HUES6 (cell line): ENCODE results near the gene TIMELESS.

ENCODE experiments used
- H3K27ac ChIP-seq: 2 replicates; pipeline ENCODE4 v1.7.0; 2013; ENCODE audit warnings: low read depth, mild to moderate bottlenecking, low read length, inconsistent platforms
- H3K27me3 ChIP-seq: 2 replicates; pipeline ENCODE4 v1.6.1; 2013; ENCODE audit warnings: low read length; ENCODE audit not compliant: control insufficient read depth, insufficient read depth
- H3K36me3 ChIP-seq: 2 replicates; pipeline ENCODE4 v1.6.1; 2013; ENCODE audit warnings: low read length; ENCODE audit not compliant: control insufficient read depth, insufficient read depth
- H3K4me1 ChIP-seq: 2 replicates; pipeline ENCODE4 v1.6.1; 2013; ENCODE audit warnings: low read length; ENCODE audit not compliant: control insufficient read depth, insufficient read depth
- H3K4me3 ChIP-seq: 2 replicates; pipeline ENCODE4 v1.5.1; 2013; ENCODE audit warnings: low read depth, low read length
- H3K9ac ChIP-seq: one replicate; pipeline ENCODE4 v1.6.1; 2013; ENCODE audit warnings: mild to moderate bottlenecking, low read length
- H3K9me3 ChIP-seq: 2 replicates; pipeline ENCODE4 v1.6.1; 2013; ENCODE audit warnings: low read depth, low read length; ENCODE audit not compliant: control insufficient read depth, insufficient read depth

The TIMELESS gene

DNA sequence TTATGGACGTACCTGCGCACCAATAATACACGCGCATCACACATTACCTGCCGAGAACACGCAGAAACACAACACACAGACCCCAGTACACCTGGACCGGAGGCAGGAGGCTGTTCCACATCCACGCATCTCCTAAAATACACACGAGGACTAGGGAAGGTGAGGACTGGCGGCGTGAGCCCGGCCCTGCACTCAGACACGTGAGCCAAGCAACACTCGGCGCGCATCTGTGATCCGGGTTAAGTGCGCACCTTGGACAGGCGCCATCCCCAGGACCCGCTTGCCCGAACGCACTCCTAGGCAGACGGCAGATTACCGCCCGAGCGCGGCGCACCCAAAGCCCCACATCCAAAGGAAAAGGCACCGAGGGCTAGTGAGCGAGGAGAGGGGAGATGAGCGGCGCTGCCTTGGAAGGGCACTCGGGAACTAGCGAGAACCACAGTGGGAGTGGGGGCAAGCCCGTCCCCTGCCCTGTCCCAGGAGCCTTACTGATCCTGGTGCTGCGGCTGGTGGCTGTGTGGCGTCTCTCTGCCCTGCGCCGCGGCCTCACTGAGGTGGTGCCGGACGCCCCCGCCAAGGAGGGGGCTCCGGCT is 38.3 kb upstream of the TIMELESS start:
- Histone ChIP-seq H3K4me3 (peak overlapping the region; percentile 78), H3K27me3 (peaks cover 55% of the 10 kb centered on the region), H3K27ac (no peak overlapping the region), H3K36me3 (no peaks in the 10 kb centered on the region), H3K9me3 (peaks cover 4% of the 10 kb centered on the region; the same call in 1 of the 2 replicates), H3K9ac (peak overlapping the region; percentile 51), H3K4me1 (no peaks in the 10 kb centered on the region)

DNA sequence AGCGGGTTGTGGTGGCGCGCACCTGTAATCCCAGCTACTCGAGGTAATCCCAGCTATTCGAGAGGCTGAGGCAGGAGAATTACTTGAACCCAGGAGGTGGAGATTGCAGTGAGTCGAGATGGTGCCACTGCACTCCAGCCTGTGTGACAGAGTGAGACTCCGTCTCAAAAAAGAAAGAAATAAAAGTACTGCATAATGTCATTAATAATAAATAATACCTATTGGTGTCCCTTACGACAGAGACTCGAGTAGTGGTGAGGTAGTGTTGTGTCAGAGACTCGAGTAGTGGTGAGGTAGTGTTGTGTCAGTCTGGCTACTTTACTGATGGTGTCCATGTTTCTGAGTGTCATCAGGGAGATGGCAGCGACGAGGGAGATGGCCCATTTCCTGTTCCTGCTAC is 37.5 kb upstream of the TIMELESS start:
- Histone ChIP-seq H3K27me3 (peaks cover 55% of the 10 kb centered on the region), H3K4me1 (no peaks in the 10 kb centered on the region), H3K27ac (no peak overlapping the region), H3K4me3 (peak overlapping the region; percentile 78), H3K36me3 (no peaks in the 10 kb centered on the region), H3K9me3 (peaks cover 2% of the 10 kb centered on the region; the same call in 1 of the 2 replicates), H3K9ac (no peak overlapping the region)

DNA sequence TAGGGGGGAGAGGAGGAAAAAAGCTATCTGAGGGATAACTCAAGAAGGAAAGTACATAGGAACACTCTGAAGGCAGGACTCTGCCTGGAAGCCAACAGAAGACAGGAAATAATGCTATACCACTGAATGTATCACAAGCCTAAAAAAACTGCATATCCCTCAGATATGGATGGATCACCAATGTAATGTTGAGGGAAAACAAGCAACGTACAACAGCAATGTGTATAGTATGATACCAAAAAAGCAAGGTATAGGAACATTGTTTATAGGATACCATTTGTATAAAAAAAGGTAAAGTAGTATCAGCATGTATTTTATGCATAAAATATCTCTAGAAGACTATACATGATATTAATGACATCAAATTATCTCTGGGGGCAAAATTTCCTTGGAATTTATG is 35.3 kb upstream of the TIMELESS start:
- Histone ChIP-seq H3K4me1 (no peaks in the 10 kb centered on the region), H3K27me3 (peaks cover 37% of the 10 kb centered on the region), H3K27ac (no peak overlapping the region), H3K36me3 (no peaks in the 10 kb centered on the region), H3K9me3 (no peaks in the 10 kb centered on the region; the same call in 1 of the 2 replicates), H3K9ac (no peak overlapping the region), H3K4me3 (no peak overlapping the region)

DNA sequence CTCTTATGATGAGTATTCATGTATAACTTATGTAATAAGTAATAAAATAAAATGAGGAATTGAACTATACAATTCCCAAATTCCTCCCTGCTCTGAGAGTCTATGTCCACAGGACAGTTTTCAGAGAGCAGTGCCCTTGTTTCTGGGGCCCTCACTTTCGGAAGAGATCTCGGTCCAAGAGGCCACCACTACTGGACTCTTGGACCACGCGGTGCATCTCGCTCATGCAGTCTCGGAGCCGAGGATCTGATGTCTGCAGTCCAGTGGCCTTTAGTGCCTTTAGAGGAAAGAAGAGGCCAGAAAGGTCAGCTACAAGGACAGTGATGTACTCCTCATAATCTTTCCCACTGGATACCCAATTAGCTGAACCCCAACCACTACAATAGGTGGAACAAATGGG is 30.4 kb upstream of the TIMELESS start:
- Histone ChIP-seq H3K9me3 (no peaks in the 10 kb centered on the region), H3K4me3 (no peak overlapping the region), H3K9ac (no peak overlapping the region), H3K27me3 (no peaks in the 10 kb centered on the region; the same call in 1 of the 2 replicates), H3K36me3 (no peaks in the 10 kb centered on the region; the same call in 1 of the 2 replicates), H3K27ac (no peak overlapping the region), H3K4me1 (no peaks in the 10 kb centered on the region)

DNA sequence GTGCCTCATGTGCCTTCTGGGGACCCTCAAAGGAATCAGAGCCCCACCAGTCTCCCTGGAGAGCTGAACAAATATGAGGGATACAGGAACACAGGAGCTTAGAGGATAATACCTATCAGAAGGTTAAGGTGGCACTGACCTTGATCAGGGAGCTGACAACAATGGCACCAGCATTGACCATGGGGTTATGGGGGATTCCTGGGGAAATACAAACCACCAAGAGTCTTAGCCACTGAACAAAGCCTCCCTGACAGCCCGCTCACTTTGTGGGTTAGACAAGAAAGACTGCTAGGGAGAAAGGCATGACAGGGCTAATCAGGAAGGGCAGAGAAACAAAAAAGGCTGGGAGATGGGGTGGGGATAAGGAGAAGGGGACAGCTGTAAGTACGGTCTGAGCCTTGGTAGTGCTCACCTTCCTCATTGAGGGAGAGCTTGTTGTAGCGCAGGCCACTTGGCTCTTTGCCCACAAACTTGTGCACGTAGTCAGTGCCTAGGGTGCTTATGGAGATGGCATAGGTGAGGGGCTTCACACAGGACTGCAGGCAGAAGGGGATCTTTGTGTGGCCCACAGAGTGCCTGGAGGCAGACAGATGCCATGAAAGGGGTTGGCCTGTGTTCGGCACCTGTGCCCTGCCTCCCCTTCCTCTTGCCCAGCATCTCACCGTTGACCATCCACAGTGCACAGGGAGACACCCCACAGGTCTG is 28.4 kb upstream of the TIMELESS start:
- Histone ChIP-seq H3K4me3 (no peak overlapping the region), H3K27me3 (no peaks in the 10 kb centered on the region), H3K27ac (no peak overlapping the region), H3K36me3 (peaks cover 11% of the 10 kb centered on the region), H3K9me3 (no peaks in the 10 kb centered on the region), H3K4me1 (no peaks in the 10 kb centered on the region), H3K9ac (no peak overlapping the region)

DNA sequence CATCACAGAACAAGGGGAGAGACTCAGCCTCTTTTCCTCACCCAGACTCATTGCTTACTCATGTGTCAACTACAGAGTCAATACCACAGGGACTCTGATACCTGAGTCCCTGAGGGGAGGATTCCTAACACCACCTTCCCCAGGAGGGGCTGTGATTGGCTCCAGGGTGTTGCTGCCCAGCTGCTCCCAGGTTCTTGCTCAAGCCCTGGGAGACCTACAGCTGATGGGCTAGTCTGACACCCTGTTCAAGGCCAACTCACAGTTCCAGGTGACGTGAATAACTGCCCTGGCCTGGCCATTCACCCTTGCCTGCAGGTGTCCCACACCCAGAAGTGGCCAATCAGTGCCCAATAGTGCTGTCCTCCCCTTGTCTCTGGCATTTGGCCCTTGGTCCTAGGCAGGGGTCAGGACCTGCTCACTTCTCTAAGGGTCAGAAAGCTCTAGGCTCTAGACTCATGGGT is 27.8 kb upstream of the TIMELESS start:
- no peak overlapping the region for H3K27ac ChIP-seq
- H3K27me3 ChIP-seq = no peaks in the 10 kb centered on the region
- H3K36me3 ChIP-seq = peaks cover 17% of the 10 kb centered on the region
- H3K4me1 ChIP-seq = no peaks in the 10 kb centered on the region
- H3K9me3 ChIP-seq = no peaks in the 10 kb centered on the region
- no peak overlapping the region for H3K9ac ChIP-seq
- H3K4me3 ChIP-seq = no peak overlapping the region

DNA sequence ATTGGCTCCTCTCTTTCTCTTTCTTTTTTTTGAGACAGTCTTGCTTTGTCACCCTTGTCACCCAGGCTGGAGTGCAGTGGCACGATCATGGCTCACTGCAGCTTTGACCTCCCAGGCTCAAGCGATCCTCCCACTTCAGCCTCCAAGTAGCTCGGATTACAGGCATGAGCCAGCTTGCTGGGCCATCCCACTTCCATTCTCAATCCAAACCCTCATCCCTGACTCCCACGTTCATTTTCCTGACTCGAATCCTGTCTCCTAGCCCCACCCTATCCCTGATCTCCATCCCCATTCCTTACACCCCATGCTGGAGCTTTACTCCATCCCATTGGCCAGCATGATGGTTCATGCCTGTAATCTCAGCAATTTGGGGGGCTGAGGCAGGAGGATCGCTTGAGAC is 26.9 kb upstream of the TIMELESS start:
- Histone ChIP-seq H3K4me3 (no peak overlapping the region), H3K27ac (no peak overlapping the region), H3K27me3 (no peaks in the 10 kb centered on the region), H3K9me3 (no peaks in the 10 kb centered on the region), H3K36me3 (peaks cover 26% of the 10 kb centered on the region), H3K4me1 (no peaks in the 10 kb centered on the region), H3K9ac (no peak overlapping the region)

DNA sequence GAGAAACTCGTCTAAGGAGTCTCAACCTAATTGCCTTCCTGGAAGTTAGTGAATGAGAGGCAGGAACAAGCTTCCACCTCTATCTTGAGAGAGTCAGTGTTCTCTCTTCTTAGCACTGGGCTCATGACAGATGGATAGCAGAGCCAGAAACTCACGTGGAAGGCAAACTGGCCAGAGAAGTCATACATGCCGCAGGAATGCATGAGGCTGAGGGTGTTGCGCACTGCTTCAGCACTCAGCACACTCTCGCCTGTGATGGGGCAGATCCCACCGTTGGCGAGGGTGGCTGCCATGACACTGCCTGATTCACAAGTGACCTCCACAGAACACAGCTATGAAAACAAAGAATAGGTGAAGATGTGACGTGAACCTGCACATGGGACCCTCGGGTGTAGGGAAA is 25.2 kb upstream of the TIMELESS start:
- 0 out of 2 replicates have a peak, but pooled peaks cover under 1% of the 10 kb centered on the region for H3K4me1 ChIP-seq
- no peaks in the 10 kb centered on the region for H3K27me3 ChIP-seq
- no peaks in the 10 kb centered on the region for H3K9me3 ChIP-seq
- no peak overlapping the region for H3K4me3 ChIP-seq
- H3K9ac ChIP-seq = no peak overlapping the region
- H3K27ac ChIP-seq = no peak overlapping the region
- peaks cover 42% of the 10 kb centered on the region for H3K36me3 ChIP-seq

DNA sequence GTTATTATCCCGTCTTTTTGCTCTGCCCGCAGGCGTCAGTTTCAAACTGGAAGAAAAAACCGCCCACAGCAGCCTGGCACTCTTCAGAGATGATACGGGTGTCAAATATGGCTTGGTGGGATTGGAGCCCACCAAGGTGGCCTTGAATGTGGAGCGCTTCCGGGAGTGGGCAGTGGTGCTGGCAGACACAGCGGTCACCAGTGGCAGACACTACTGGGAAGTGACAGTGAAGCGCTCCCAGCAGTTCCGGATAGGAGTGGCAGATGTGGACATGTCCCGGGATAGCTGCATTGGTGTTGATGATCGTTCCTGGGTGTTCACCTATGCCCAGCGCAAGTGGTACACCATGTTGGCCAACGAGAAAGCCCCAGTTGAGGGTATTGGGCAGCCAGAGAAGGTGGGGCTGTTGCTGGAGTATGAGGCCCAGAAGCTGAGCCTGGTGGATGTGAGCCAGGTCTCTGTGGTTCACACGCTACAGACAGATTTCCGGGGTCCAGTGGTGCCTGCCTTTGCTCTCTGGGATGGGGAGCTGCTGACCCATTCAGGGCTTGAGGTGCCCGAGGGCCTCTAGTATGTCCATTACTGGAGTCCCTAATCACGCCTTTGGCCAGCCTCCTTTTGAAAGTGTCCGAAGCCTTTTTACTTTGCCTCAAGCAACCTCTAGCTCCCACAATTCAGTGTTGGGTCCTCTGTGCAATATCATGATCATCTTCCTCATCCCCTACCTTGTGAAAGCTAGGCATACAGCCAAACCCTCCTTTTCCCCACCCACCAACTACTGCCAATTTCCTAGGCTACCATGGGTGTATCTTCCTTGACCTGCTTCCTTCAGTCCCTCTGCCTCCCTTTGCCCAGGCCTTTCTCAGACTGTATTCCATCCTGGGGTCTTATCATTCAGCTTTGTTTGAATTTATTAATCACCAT is 20.0 kb upstream of the TIMELESS start:
- no peaks in the 10 kb centered on the region for H3K9me3 ChIP-seq
- peak overlapping the region; percentile 95 for H3K9ac ChIP-seq
- H3K4me3 ChIP-seq = peak overlapping the region; percentile 87
- H3K27ac ChIP-seq = peak overlapping the region; percentile 83; the same call in 1 of the 2 replicates
- no peaks in the 10 kb centered on the region for H3K27me3 ChIP-seq
- H3K36me3 ChIP-seq = peaks cover 38% of the 10 kb centered on the region
- H3K4me1 ChIP-seq = 0 out of 2 replicates have a peak, but pooled peaks cover 4% of the 10 kb centered on the region

DNA sequence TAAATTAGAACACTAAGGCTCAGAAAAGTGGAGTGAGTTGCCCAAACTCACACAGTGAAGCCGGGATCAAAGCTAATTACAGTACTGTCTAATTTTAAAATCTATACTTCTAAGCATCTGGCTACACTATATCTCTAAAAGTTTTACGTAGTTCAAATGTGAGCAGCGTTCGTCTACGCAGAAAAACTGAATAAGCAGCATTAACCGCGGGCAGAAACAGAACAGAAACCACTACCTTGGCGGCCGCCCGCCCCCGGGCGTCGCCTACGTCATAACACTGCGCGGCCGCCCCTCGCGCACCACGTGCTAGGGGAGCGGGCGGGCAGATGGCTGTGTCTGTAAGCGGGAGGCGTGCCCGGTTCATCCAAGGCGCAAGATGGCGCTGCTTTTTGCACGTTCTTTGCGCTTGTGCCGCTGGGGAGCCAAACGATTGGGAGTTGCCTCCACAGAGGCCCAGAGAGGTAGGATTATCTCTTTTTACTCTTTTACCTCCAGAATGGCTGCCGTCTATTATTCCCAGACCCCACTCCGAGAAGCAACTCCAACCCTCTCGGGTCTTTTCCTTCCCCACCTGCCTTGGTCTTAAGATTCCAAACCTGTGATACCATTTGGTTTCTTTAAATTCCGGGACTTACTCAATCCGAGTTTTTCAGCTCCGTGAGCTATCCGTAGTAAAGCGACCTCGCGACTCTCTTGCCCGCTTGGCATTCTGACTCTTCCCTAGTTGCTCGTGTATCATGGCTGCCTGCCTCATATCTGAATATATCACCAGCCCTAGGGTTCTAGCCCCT is 19.2 kb upstream of the TIMELESS start, which contains the start of gene SPRYD4:
Gene SPRYD4, plus strand, starts transcription at position 363 of the 791 bp plus-strand sequence. Its CDS starts 14 bp downstream, at position 377.
- H3K4me3 ChIP-seq = peak within 1 kb of the TSS; percentile 87
- H3K27me3 ChIP-seq = no peaks in the 10 kb centered on the region
- peak within 1 kb of the TSS; percentile 95 for H3K9ac ChIP-seq
- H3K36me3 ChIP-seq = peaks cover 35% of the 10 kb centered on the region
- H3K27ac ChIP-seq = peak within 1 kb of the TSS; percentile 83
- peaks cover 7% of the 10 kb centered on the region; the same call in 1 of the 2 replicates for H3K4me1 ChIP-seq
- H3K9me3 ChIP-seq = no peaks in the 10 kb centered on the region
